Activated gamma-delta T cell treated with Interleukin-2 at 50 U/mL for 16 hours (primary cell): ENCODE measurements around the gene KCNT1.

Experiments used
- DNase-seq: peaks from one replicate; pipeline ENCODE4 v3.0.0-alpha.2; 2020

The KCNT1 gene

DNA sequence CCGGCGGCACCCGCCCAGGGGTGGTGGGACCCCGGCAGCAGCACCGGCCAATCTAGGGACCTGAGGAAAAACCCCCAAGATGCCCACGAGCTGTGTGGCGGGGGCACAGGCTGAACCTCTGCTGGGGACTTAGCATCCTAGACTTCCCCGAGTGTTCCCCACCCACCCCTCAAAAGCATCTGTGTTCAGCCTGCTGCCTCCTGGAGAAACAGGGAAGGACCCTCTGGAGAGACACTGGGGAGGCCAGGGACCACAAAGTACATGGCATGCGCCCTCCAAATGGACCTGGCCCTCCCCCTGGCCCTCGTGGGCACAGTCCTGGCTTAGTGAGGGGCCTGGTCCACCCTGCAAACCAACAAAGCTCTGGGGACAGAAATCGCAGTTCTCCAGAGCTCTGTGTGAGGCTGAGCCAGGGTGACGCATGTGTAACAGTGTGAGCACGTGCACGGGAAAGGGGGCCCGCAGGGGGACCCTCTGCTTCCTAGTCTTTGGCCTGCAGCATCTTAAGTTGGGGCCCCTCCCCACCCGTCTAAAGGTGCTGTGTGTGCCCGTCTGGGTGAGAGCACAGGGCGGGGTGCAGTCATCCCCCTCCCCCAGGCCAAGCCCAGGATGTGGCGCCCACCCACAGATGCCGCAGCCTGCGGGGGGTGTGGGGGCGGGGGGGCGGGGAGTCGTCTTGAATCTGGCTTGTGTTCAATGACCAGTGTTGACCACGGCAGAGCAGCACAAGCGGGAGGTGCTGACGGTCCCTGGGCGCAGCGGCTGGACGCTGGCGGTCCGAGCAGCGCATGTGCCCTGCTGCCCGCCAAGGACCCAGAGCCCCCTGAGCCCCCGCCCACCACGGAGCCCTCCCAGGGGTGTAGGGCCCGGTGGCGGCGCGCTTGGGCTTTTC is 672 bp upstream of the KCNT1 start:
- DNase-seq: peak; percentile 10

DNA sequence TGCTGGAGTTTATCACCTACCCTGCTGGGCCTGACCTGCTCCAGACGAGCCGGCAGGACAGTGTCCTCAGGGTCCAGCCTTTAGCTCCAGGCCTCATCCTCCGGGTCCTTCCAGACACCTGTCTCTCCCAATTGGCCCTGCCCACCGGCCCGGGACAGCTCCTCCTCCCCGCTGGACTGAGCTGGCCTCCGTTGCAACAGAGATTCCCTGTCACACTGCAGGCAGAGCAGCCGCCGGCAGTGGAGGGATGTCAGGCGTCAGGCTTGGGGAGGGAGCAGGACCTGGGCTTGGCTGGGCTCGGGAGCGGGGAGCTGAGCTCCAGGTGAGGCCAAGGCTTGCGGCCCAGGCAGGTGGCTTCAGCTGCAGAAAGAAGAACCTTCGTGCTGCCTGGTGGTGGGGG is 1.7 kb downstream of the KCNT1 start:
- DNase-seq: no peak

DNA sequence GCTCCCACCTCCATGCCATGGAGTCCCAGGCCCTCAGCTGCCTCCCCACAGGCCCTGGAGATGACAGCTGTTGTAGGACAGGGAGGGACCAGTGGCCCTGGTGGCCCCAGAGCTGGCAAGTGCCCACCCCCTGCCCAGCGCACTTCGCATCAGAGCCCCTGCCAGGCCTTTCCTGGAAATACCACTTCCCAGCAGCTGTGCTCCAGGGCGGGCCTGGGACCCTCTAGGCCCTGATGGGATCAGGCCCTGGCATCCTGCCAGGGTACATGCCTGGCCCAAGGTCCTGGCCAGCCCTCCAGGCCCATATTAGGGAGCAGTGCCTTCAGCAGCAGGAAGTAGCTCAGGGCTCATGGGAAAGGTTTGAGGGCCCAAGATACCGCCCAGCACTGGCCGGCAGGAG is 2.5 kb downstream of the KCNT1 start:
- DNase-seq: no peak

- no peak for DNase-seq
Observed at GRCh38 chr9:135705376-135705775, 3.4 kb downstream of the KCNT1 start.

GRCh38 chr9:135706288-135706687 is 4.3 kb downstream of the KCNT1 start:
- no peak for DNase-seq

- DNase-seq: no peak
Observed at GRCh38 chr9:135707252-135708138, 5.5 kb downstream of the KCNT1 start.

GRCh38 chr9:135708164-135708563 is 6.2 kb downstream of the KCNT1 start:
- DNase-seq: no peak

DNA sequence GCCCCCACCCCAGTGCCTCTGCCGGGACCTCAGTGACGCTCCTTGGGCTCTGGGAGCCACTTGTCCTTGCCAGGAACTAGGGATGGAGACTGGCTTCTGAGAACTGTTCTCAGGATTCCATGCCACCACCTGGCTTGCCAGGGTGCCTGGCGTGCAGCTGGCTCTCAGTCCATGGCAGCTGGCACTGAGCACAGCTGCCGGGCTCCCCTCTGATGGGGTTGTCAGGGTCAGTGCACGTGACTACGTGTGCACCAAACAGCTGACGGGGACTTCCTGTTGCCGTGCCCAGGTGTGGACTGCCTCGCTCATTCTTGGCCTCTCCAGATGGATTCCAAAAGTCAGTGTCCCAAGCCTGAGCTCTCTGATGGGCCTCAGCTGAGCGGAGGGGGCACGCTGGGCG is 9.4 kb downstream of the KCNT1 start:
- no peak for DNase-seq

DNA sequence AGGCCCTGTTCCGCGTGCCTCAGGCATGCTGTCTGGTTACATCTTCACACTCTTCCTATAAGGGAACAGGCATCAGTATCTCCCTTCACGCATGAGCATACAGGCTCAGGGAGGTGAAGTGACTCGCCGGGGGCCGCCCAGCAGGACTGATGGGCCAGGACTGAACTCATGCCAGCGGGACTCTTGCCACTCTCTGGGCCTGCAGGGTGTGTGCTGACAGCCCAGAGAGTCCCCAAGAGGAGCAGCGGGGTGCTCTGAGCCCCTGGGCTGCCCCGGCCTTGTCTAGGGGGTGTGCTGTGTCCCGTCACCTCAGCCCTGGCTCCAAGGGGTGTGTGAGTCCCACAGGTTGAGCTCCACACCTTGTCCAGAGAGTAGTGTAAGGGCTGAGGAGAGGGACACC is 9.9 kb downstream of the KCNT1 start:
- no peak for DNase-seq

DNA sequence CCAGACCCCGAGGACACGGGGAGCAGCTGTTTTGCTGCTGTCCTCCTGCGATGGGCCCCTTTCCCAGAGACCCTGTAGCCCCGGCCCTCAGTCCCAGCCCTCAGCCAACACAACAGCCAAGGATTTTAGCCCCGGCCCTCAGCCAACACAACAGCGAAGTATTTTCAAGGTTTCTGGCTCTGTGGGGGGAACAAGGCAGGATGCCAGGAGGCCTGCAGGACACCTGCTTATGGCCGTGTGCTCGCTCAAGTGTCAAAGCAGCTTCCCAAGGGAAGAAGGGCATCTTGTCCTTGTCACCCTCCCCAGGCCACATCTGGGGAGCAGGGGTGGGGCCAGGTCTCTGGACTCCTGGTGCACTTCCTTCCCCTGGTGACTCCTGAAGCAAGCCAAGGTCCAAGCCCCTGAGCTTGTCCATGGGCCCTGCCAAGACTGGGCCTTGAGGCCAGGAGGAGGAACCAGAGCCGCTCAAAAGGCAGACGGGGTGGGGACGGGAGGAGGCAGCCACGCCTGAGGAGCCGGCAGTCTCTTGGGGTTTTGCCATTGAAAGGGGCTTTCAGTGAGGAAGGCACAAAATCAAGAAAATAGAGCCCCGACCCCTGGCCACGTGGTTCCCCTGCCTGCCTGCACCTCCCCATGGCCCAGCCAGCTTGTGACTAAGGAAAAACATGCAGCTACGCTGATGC is 10.8 kb downstream of the KCNT1 start:
- DNase-seq: no peak

DNA sequence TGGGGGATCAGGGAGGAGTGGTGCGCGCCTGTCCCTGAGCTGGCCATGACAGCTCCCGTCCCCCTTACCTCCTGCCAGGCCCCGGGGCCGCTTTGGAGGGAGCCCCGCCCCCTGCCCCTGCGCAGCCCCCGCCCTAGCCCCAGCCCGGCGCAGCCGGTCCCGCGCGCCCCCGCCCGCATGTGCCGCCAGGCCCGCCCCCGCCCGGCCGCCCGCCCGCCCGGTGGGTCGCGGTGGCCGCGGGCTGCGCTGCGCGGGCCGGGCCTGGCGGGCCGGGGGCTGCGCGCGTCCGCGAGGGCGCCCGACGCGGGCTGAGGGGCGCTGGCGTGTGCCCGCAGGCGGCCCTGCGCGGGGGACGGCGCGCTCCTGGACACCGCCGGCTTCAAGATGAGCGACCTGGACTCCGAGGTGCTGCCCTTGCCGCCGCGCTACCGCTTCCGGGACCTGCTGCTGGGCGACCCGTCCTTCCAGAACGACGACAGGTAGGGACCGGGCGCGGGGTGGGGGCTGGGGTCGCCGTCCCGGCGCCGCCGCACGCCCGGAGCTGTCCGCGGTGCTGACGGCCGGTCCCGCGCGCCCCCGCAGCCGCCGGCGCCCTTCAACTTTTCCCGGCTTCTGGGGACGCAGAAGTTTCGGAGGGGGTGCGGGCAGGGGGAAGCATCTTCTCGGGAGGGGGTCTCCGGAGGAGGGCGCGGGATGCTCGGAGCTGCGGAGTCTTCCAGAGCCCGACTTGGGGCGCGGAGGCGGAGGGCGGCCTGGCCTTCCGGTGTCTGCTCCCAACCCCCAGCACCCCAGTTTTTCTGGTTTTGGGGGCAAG is 12.5 kb downstream of the KCNT1 start:
- no peak for DNase-seq

DNA sequence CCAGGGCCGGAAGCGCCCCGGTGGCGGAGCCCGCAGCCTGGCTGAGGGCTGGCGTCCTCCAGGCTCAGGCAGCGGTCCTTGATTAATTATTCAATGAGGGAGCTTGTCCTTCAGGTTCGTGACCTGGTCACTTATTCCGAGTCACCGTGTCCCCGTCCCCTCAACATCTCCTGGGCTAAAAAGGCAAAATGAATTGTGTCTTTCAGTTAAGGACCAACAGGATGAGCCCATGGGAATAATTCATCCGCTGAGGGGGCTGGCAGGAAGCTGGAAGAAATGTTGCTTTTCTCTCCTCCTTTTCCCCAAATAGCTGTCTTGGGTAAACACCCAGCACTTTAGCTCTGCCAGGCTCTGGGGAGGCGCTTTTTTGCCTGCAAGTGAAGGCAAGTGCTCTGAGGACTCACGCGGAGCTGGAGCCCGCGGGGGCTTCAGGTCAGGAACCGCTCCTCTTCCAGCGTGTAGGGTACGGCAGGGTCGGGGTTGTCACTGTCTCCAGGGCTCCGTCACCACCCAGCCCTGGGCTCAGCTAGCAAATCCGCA is 13.1 kb downstream of the KCNT1 start:
- DNase-seq: no peak

DNA sequence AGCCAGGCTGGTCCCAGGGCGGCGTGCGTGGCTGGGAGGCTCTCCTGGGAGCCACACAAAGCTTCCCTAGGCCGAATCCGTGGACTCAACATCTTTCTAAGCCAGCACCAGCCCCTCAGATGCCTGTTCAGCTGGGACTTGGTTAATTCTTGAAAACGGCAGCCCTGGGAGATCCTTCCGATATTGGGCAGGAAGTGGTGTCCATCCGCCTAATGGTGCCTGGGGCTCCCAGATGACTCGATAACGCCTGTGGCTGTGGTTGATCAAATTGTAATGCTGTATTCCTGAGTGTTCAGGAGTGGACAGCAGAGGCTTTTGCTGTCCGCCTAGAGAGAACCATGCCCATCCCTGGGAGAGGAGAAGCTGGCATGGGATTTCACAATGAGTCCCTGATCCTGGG is 14.1 kb downstream of the KCNT1 start:
- no peak for DNase-seq

GRCh38 chr9:135717410-135717809 is 15.4 kb downstream of the KCNT1 start:
- DNase-seq: no peak

DNA sequence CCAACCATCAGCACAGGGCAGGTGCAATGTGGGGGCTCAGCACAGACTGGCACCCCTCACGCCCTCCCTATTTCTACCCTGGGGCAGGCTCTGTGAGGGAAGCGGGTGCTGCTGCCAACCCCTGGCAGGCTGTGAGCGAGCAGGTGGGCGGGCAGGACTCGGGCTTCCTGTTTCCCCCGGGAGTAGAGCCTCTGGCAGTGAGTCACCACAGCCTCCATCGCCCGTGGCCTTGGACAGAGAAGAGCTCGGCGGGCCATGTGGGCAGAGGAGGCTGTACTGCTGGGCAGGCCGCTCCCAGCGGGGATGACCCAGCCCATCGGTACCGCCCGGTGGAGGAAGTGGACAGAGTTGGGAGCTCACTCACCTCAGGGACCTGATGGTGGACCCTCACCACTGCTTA is 16.6 kb downstream of the KCNT1 start:
- DNase-seq: no peak

- DNase-seq: no peak
Observed at GRCh38 chr9:135719472-135719871, 17.5 kb downstream of the KCNT1 start.

GRCh38 chr9:135722365-135722764 is 20.4 kb downstream of the KCNT1 start:
- no peak for DNase-seq

- DNase-seq: no peak
Observed at GRCh38 chr9:135724186-135724787, 22.3 kb downstream of the KCNT1 start.

GRCh38 chr9:135726138-135726853 is 24.3 kb downstream of the KCNT1 start:
- no peak for DNase-seq

GRCh38 chr9:135727257-135727875 is 25.4 kb downstream of the KCNT1 start:
- DNase-seq: no peak
